Measurements from ENCODE around the gene TMEM129. TPM values are rescaled to one million over a fixed set of nuclear protein-coding genes. Genes with fewer than 3 reads are reported as not detected.
A peak's percentile ranks its signal among the peaks of the same experiment; 100 is the strongest.

The TMEM129 gene
- total RNA-seq, 1 experiment from 2014 or later = 41.2 TPM

DNA sequence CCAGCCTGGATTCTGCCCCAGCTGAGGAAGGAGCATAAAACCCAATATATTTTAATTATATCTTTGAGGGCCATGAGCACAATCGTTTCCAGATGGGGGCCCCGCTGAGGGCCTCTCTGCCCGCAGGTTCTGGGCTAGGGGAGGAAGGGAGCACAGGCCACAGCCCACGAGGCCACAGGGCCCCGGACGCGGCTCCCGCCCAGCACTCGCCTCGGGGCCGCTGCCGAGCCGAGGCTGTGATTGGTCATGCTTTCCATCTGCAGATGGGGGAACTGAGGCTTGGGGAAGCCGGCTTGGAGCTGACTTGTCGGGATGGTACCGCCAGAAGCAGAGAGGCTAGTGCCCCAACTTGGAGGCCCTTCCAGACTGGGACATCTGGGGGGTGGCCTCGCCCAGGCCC, 34.2 kb upstream of the TMEM129 start:
- Histone ChIP-seq H3K9me2 (ENCODE audit: insufficient read depth) (no peaks in the 10 kb centered on the region), H3K9me3 (ENCODE audit: insufficient read depth, low read depth) (no peaks in the 10 kb centered on the region), H3K4me1 (replicated peaks; ENCODE audit: insufficient read depth) (no peaks in the 10 kb centered on the region), H3K4me2 (no peak overlapping the region), H2AFZ (no peak overlapping the region), H3K27me3 (ENCODE audit: insufficient read depth, low read depth) (no peaks in the 10 kb centered on the region), H3K79me2 (ENCODE audit: low read depth) (no peaks in the 10 kb centered on the region), H3F3A (ENCODE audit: insufficient read depth, low read depth) (peaks cover 3% of the 10 kb centered on the region; the same call in 1 of the 2 replicates), H3K4me3 (no peak overlapping the region), H3K27ac (no peak overlapping the region), H3K36me3 (ENCODE audit: low read depth) (no peaks in the 10 kb centered on the region), H4K20me1 (ENCODE audit: insufficient read depth) (no peaks in the 10 kb centered on the region)
- ChIA-PET POLR2A (ENCODE audit: unreplicated experiment) (no interaction called here), CTCF (no interaction called here)
- intact Hi-C loops (cut with micrococcal nuclease; ENCODE audit: unreplicated experiment) = no loop called here
- BruUV-seq (replicated peaks) = no TSS peak
- TF ChIP-seq, protein P1, sequence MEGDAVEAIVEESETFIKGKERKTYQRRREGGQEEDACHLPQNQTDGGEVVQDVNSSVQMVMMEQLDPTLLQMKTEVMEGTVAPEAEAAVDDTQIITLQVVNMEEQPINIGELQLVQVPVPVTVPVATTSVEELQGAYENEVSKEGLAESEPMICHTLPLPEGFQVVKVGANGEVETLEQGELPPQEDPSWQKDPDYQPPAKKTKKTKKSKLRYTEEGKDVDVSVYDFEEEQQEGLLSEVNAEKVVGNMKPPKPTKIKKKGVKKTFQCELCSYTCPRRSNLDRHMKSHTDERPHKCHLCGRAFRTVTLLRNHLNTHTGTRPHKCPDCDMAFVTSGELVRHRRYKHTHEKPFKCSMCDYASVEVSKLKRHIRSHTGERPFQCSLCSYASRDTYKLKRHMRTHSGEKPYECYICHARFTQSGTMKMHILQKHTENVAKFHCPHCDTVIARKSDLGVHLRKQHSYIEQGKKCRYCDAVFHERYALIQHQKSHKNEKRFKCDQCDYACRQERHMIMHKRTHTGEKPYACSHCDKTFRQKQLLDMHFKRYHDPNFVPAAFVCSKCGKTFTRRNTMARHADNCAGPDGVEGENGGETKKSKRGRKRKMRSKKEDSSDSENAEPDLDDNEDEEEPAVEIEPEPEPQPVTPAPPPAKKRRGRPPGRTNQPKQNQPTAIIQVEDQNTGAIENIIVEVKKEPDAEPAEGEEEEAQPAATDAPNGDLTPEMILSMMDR (conservative IDR thresholded peaks at IDR 0.05) = no peak
- no peak for TF ChIP-seq EZH2 (IDR thresholded peaks at IDR 0.05; ENCODE audit: low read depth)
- no peak for DNase-seq

DNA sequence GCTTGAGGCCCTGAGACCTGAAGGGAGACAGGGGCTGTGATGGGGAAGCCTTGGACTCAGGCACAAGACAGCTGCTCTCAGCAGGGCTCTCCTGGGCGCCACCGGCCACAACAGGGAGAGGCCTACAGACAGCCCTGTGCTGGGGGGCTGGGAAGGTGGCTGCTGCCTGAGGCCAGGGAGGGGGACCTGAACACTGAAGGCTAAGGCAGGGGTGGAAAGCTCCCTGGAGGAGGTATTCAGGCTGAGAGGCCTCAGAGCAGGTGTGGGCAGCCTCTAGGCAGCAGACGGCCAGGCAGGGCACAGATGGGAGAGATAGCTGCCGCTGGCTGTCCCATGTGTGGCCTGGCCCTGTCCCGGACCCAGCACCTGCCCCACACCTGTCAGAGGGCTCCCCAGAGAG, 33.2 kb upstream of the TMEM129 start:
- Histone ChIP-seq H3K9me2 (ENCODE audit: insufficient read depth) (no peaks in the 10 kb centered on the region), H4K20me1 (ENCODE audit: insufficient read depth) (no peaks in the 10 kb centered on the region), H3K4me3 (no peak overlapping the region), H3K4me2 (no peak overlapping the region), H2AFZ (no peak overlapping the region), H3K79me2 (ENCODE audit: low read depth) (no peaks in the 10 kb centered on the region), H3K9me3 (ENCODE audit: insufficient read depth, low read depth) (no peaks in the 10 kb centered on the region), H3K36me3 (ENCODE audit: low read depth) (no peaks in the 10 kb centered on the region), H3K4me1 (replicated peaks; ENCODE audit: insufficient read depth) (no peaks in the 10 kb centered on the region), H3K27ac (no peak overlapping the region), H3K27me3 (ENCODE audit: insufficient read depth, low read depth) (no peaks in the 10 kb centered on the region), H3F3A (ENCODE audit: insufficient read depth, low read depth) (peaks cover 3% of the 10 kb centered on the region; the same call in 1 of the 2 replicates)
- no TSS peak for BruUV-seq (replicated peaks)
- POLR2A ChIA-PET (ENCODE audit: unreplicated experiment) = no interaction called here
- intact Hi-C loops (cut with micrococcal nuclease; ENCODE audit: unreplicated experiment) = loop anchor here (5.0 kb wide), 1 partner anchor 38 kb away; the partner anchor contains the start of gene FGFR3
- DNase-seq = peak in 1 of 2 experiments; percentile 37
- CTCF ChIA-PET = no interaction called here
- TF ChIP-seq EZH2 (IDR thresholded peaks at IDR 0.05; ENCODE audit: low read depth) = no peak
- TF ChIP-seq, protein P1 (conservative IDR thresholded peaks at IDR 0.05) = no peak

DNA sequence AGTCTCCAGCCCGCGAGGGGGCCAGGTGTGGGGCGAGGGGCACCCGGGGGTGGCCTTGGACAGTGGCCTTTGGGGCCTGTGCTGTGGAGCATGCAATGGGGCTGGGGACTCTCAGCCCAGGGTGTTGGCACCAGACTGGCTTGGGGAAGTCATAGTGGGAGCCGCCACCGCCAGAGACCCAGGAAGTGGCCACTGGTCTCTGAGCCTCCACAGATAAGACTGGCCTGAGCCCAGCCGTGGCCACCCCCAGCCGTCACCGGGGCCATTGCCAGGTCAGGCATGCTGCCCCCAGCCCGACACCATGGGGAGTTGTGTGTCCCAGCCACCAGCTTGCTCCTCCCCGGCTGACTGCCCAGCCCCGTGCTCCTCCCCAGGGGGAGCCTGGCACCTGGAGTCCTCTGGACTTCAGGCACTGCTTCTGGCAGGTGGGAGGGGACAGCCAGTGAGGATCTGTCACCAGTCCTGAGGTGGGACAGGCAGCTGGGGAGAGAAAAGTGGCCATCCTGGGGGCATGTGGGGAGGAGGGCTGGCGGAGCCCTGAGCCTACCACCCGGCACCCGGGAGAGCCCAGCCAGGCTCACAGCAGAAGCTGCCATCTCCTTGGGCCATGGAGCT, 32.7 kb upstream of the TMEM129 start:
- TF ChIP-seq, protein P1 (conservative IDR thresholded peaks at IDR 0.05) = no peak
- TF ChIP-seq EZH2 (IDR thresholded peaks at IDR 0.05; ENCODE audit: low read depth) = no peak
- Histone ChIP-seq H3K27me3 (ENCODE audit: insufficient read depth, low read depth) (no peaks in the 10 kb centered on the region), H3K4me3 (no peak overlapping the region), H3K4me1 (replicated peaks; ENCODE audit: insufficient read depth) (no peaks in the 10 kb centered on the region), H2AFZ (no peak overlapping the region), H3K36me3 (ENCODE audit: low read depth) (no peaks in the 10 kb centered on the region), H3K79me2 (ENCODE audit: low read depth) (no peaks in the 10 kb centered on the region), H3K9me3 (ENCODE audit: insufficient read depth, low read depth) (no peaks in the 10 kb centered on the region), H4K20me1 (ENCODE audit: insufficient read depth) (no peaks in the 10 kb centered on the region), H3K9me2 (ENCODE audit: insufficient read depth) (no peaks in the 10 kb centered on the region), H3K4me2 (no peak overlapping the region), H3K27ac (no peak overlapping the region), H3F3A (ENCODE audit: insufficient read depth, low read depth) (peaks cover 3% of the 10 kb centered on the region; the same call in 1 of the 2 replicates)
- BruUV-seq (replicated peaks) = no TSS peak
- ChIA-PET POLR2A (ENCODE audit: unreplicated experiment) (no interaction called here), CTCF (no interaction called here)
- DNase-seq = no peak
- intact Hi-C loops (cut with micrococcal nuclease; ENCODE audit: unreplicated experiment) = loop anchor here (5.0 kb wide), 1 partner anchor 38 kb away; the partner anchor contains the start of gene FGFR3

Data from PC-9 (cell line).